WTC11 (cell line): ENCODE results near the gene DCTN1. TPM values are rescaled to one million over a fixed set of nuclear protein-coding genes. Genes with fewer than 3 reads are reported as not detected.

Source experiments
- ATAC-seq: fragments of 200-7000 bp; cut with Tn5 transposase; 2 replicates; pipeline ENCODE4 v1.10.0; 2021; ENCODE audit warnings: mild to moderate bottlenecking, moderate library complexity
- CTCF ChIA-PET: fragments of 300-600 bp; sonication (Branson Sonifier 250); formaldehyde crosslinking; loops from one replicate; lab custom pipeline; 2021; ENCODE audit warnings: antibody characterized with exemption; lab: Charles Lee
- POLR2A ChIA-PET: fragments of 350-600 bp; sonication (Branson Sonifier 250); formaldehyde crosslinking; loops from one replicate; lab custom pipeline; 2021; ENCODE audit warnings: antibody characterized with exemption; lab: Charles Lee
- DNase-seq: peaks from one replicate; pipeline ENCODE4 v3.0.0; 2021; ENCODE audit warnings: low spot score
- H3K27ac Mint-ChIP-seq: 2 replicates; pipeline ENCODE4 v1.8.0; 2021; ENCODE audit warnings: mixed read lengths
- H3K27me3 Mint-ChIP-seq: 2 replicates; pipeline ENCODE4 v1.8.0; 2021; ENCODE audit warnings: low read depth, mild to moderate bottlenecking, moderate library complexity, mixed read lengths
- H3K36me3 Mint-ChIP-seq: 2 replicates; pipeline ENCODE4 v1.8.0; 2021; ENCODE audit warnings: mixed read lengths
- H3K4me1 Mint-ChIP-seq: 2 replicates; pipeline ENCODE4 v1.8.0; 2022; ENCODE audit warnings: mixed read lengths
- H3K4me3 Mint-ChIP-seq: 2 replicates; pipeline ENCODE4 v1.8.0; 2021; ENCODE audit warnings: mild to moderate bottlenecking, moderate library complexity, mixed read lengths
- H3K9me3 Mint-ChIP-seq: 2 replicates; pipeline ENCODE4 v1.8.0; 2021; ENCODE audit warnings: mixed read lengths
- GABPB1 ChIP-seq: sonication (generic); formaldehyde crosslinking; IDR thresholded peaks from 2 replicates; pipeline ENCODE4 v1.8.1; 2023; ENCODE audit warnings: mild to moderate bottlenecking, missing genetic modification reagents
- GRHL2 ChIP-seq: fragments of 250-450 bp; sonication (Bioruptor Pico); IDR thresholded peaks from 2 replicates; pipeline ENCODE4 v1.8.0; 2022; ENCODE audit warnings: mild to moderate bottlenecking, moderate library complexity; ENCODE audit not compliant: insufficient replicate concordance, severe bottlenecking
- GTF2I ChIP-seq: fragments of 250-450 bp; sonication (Bioruptor Pico); conservative IDR thresholded peaks from 2 replicates; pipeline ENCODE4 v1.4.0; 2021; ENCODE audit warnings: mild to moderate bottlenecking
- HMGA2 ChIP-seq: fragments of 250-450 bp; sonication (Bioruptor Pico); IDR thresholded peaks from 2 replicates; pipeline ENCODE4 v1.4.0; 2021; ENCODE audit warnings: mild to moderate bottlenecking, moderate library complexity
- NFE2L1 ChIP-seq: sonication (generic); formaldehyde crosslinking; IDR thresholded peaks from 2 replicates; pipeline ENCODE4 v1.8.1; 2023; ENCODE audit warnings: missing genetic modification reagents
- NR2C2 ChIP-seq: sonication (generic); formaldehyde crosslinking; IDR thresholded peaks from 2 replicates; pipeline ENCODE4 v1.8.0; 2022; ENCODE audit warnings: mild to moderate bottlenecking, missing genetic modification reagents
- PRRX2 ChIP-seq: fragments of 250-450 bp; sonication (Bioruptor Pico); IDR thresholded peaks from 2 replicates; pipeline ENCODE4 v1.8.0; 2021; ENCODE audit warnings: mild to moderate bottlenecking
- SMAD3 ChIP-seq: sonication (generic); formaldehyde crosslinking; IDR thresholded peaks from 2 replicates; pipeline ENCODE4 v1.8.0; 2022; ENCODE audit warnings: missing genetic modification reagents, mild to moderate bottlenecking, borderline replicate concordance
- ZNF263 ChIP-seq: sonication (generic); formaldehyde crosslinking; IDR thresholded peaks from 2 replicates; pipeline ENCODE4 v1.8.1; 2022; ENCODE audit warnings: low read depth, mild to moderate bottlenecking, moderate library complexity, missing genetic modification reagents
- total RNA-seq: library from RNA; stranded (reverse); gene quantifications from 3 replicates; pipeline ENCODE4 v1.2.3, GENCODE V29; 2021
- TF ChIP-seq, protein P1 (sequence below): sonication (generic); formaldehyde crosslinking; IDR thresholded peaks from 2 replicates; pipeline ENCODE4 v1.8.1; 2022; ENCODE audit warnings: missing genetic modification reagents, borderline replicate concordance
- TF ChIP-seq, protein P2 (sequence below): fragments of 250-450 bp; sonication (Bioruptor Pico); IDR thresholded peaks from 2 replicates; pipeline ENCODE4 v1.8.0; 2021; ENCODE audit warnings: mild to moderate bottlenecking
- TF ChIP-seq, protein P3 (sequence below): sonication (generic); formaldehyde crosslinking; IDR thresholded peaks from 2 replicates; pipeline ENCODE4 v1.8.0; 2023; ENCODE audit warnings: missing genetic modification reagents
- TF ChIP-seq, protein P4 (sequence below): sonication (generic); formaldehyde crosslinking; IDR thresholded peaks from 2 replicates; pipeline ENCODE4 v1.8.1; 2023; ENCODE audit warnings: mild to moderate bottlenecking, missing genetic modification reagents, moderate library complexity
- TF ChIP-seq, protein P5 (sequence below): sonication (generic); formaldehyde crosslinking; IDR thresholded peaks from 2 replicates; pipeline ENCODE4 v1.8.0; 2023; ENCODE audit warnings: mild to moderate bottlenecking, missing genetic modification reagents
- TF ChIP-seq, protein P6 (sequence below): sonication (generic); formaldehyde crosslinking; IDR thresholded peaks from 2 replicates; pipeline ENCODE4 v1.8.1; 2023; ENCODE audit warnings: mild to moderate bottlenecking, missing genetic modification reagents, moderate library complexity
- TF ChIP-seq, protein P7 (sequence below): sonication (generic); formaldehyde crosslinking; IDR thresholded peaks from 2 replicates; pipeline ENCODE4 v1.8.0; 2022; ENCODE audit warnings: mild to moderate bottlenecking, missing genetic modification reagents
- TF ChIP-seq, protein P8 (sequence below): fragments of 250-450 bp; sonication (Bioruptor Pico); IDR thresholded peaks from 2 replicates; pipeline ENCODE4 v1.9.0; 2021; ENCODE audit warnings: moderate library complexity, mild to moderate bottlenecking, inconsistent platforms, borderline replicate concordance
- TF ChIP-seq, protein P9 (sequence below): sonication (generic); formaldehyde crosslinking; IDR thresholded peaks from 2 replicates; pipeline ENCODE4 v1.8.1; 2023; ENCODE audit warnings: mild to moderate bottlenecking, missing genetic modification reagents, borderline replicate concordance
- TF ChIP-seq, protein P10 (sequence below): fragments of 200-600 bp; IDR thresholded peaks from 2 replicates; pipeline ENCODE4 v1.8.0; 2022; ENCODE audit warnings: antibody characterized with exemption

Gene DCTN1
- total RNA-seq, 1 experiment from 2014 or later = 179 TPM

DNA sequence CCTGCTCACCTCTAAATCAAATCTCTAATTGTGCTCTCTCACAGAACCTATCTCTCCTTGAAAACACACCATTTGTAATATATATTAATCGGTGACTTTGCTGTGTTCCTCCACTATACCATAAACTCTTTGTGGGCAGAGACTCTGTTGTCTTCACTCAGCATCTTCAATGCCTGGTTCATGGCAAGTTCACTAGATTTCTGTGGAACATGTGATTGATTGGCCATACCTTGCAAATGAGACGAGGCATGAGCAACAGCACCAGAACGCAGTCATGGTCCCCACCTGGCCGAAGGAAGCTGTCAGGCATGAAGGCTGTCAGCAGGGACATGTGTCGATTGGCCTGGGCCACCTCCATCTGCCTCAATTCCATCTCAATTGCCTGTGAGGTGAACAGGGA lies 11.6 kb downstream of the DCTN1 start (continued):
- TF ChIP-seq SMAD3 (CRISPR knock-in tag) = no peak

DNA sequence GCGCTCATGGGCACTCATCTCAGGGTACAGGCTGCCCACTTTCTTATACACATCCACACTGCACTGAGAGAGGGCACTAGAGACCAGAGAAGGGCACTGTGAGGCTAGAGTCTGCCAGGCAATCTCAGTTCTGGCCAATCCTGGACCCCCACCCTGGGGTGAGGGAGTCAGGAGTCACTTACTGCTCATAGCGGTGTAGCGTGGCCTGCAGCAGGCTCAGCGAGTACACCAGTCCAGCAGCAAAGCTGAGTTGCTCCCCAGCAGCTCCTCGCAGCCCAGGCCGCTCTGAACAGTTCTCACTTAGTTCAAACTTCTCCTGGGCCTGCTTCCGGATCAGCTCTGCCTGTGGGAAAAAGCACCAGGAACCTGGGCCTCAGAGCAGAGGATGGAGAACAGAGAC lies 12.3 kb downstream of the DCTN1 start:
- Mint-ChIP-seq H3K27me3 (no peaks in the 10 kb centered on the region), H3K27ac (no peak overlapping the region), H3K9me3 (no peaks in the 10 kb centered on the region), H3K4me1 (peaks cover 6% of the 10 kb centered on the region), H3K4me3 (no peak overlapping the region), H3K36me3 (peaks cover 78% of the 10 kb centered on the region)
- ChIA-PET CTCF (no interaction called here), POLR2A (no interaction called here)
- TF ChIP-seq GRHL2 (CRISPR knock-in tag) = no peak
- TF ChIP-seq, protein P1, sequence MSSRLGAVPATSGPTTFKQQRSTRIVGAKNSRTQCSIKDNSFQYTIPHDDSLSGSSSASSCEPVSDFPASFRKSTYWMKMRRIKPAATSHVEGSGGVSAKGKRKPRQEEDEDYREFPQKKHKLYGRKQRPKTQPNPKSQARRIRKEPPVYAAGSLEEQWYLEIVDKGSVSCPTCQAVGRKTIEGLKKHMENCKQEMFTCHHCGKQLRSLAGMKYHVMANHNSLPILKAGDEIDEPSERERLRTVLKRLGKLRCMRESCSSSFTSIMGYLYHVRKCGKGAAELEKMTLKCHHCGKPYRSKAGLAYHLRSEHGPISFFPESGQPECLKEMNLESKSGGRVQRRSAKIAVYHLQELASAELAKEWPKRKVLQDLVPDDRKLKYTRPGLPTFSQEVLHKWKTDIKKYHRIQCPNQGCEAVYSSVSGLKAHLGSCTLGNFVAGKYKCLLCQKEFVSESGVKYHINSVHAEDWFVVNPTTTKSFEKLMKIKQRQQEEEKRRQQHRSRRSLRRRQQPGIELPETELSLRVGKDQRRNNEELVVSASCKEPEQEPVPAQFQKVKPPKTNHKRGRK = no peak
- no peak for TF ChIP-seq ZNF263
- no peak for TF ChIP-seq GTF2I (CRISPR knock-in tag)
- TF ChIP-seq, protein P2, sequence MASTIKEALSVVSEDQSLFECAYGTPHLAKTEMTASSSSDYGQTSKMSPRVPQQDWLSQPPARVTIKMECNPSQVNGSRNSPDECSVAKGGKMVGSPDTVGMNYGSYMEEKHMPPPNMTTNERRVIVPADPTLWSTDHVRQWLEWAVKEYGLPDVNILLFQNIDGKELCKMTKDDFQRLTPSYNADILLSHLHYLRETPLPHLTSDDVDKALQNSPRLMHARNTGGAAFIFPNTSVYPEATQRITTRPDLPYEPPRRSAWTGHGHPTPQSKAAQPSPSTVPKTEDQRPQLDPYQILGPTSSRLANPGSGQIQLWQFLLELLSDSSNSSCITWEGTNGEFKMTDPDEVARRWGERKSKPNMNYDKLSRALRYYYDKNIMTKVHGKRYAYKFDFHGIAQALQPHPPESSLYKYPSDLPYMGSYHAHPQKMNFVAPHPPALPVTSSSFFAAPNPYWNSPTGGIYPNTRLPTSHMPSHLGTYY = no peak
- TF ChIP-seq, protein P3, sequence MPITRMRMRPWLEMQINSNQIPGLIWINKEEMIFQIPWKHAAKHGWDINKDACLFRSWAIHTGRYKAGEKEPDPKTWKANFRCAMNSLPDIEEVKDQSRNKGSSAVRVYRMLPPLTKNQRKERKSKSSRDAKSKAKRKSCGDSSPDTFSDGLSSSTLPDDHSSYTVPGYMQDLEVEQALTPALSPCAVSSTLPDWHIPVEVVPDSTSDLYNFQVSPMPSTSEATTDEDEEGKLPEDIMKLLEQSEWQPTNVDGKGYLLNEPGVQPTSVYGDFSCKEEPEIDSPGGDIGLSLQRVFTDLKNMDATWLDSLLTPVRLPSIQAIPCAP = no peak
- TF ChIP-seq, protein P4, sequence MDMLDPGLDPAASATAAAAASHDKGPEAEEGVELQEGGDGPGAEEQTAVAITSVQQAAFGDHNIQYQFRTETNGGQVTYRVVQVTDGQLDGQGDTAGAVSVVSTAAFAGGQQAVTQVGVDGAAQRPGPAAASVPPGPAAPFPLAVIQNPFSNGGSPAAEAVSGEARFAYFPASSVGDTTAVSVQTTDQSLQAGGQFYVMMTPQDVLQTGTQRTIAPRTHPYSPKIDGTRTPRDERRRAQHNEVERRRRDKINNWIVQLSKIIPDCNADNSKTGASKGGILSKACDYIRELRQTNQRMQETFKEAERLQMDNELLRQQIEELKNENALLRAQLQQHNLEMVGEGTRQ (CRISPR knock-in tag) = no peak
- TF ChIP-seq, protein P5, sequence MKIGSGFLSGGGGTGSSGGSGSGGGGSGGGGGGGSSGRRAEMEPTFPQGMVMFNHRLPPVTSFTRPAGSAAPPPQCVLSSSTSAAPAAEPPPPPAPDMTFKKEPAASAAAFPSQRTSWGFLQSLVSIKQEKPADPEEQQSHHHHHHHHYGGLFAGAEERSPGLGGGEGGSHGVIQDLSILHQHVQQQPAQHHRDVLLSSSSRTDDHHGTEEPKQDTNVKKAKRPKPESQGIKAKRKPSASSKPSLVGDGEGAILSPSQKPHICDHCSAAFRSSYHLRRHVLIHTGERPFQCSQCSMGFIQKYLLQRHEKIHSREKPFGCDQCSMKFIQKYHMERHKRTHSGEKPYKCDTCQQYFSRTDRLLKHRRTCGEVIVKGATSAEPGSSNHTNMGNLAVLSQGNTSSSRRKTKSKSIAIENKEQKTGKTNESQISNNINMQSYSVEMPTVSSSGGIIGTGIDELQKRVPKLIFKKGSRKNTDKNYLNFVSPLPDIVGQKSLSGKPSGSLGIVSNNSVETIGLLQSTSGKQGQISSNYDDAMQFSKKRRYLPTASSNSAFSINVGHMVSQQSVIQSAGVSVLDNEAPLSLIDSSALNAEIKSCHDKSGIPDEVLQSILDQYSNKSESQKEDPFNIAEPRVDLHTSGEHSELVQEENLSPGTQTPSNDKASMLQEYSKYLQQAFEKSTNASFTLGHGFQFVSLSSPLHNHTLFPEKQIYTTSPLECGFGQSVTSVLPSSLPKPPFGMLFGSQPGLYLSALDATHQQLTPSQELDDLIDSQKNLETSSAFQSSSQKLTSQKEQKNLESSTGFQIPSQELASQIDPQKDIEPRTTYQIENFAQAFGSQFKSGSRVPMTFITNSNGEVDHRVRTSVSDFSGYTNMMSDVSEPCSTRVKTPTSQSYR (CRISPR knock-in tag) = no peak
- no peak for TF ChIP-seq GABPB1 (CRISPR knock-in tag)
- TF ChIP-seq NFE2L1 (CRISPR knock-in tag) = no peak
- TF ChIP-seq, protein P6, sequence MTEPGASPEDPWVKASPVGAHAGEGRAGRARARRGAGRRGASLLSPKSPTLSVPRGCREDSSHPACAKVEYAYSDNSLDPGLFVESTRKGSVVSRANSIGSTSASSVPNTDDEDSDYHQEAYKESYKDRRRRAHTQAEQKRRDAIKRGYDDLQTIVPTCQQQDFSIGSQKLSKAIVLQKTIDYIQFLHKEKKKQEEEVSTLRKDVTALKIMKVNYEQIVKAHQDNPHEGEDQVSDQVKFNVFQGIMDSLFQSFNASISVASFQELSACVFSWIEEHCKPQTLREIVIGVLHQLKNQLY (CRISPR knock-in tag) = no peak
- no peak for TF ChIP-seq NR2C2
- TF ChIP-seq, protein P7, sequence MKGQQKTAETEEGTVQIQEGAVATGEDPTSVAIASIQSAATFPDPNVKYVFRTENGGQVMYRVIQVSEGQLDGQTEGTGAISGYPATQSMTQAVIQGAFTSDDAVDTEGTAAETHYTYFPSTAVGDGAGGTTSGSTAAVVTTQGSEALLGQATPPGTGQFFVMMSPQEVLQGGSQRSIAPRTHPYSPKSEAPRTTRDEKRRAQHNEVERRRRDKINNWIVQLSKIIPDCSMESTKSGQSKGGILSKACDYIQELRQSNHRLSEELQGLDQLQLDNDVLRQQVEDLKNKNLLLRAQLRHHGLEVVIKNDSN (CRISPR knock-in tag) = no peak
- TF ChIP-seq HMGA2 = no peak
- TF ChIP-seq, protein P8, sequence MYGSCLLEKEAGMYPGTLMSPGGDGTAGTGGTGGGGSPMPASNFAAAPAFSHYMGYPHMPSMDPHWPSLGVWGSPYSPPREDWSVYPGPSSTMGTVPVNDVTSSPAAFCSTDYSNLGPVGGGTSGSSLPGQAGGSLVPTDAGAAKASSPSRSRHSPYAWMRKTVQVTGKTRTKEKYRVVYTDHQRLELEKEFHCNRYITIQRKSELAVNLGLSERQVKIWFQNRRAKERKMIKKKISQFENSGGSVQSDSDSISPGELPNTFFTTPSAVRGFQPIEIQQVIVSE = no peak
- TF ChIP-seq, protein P9, sequence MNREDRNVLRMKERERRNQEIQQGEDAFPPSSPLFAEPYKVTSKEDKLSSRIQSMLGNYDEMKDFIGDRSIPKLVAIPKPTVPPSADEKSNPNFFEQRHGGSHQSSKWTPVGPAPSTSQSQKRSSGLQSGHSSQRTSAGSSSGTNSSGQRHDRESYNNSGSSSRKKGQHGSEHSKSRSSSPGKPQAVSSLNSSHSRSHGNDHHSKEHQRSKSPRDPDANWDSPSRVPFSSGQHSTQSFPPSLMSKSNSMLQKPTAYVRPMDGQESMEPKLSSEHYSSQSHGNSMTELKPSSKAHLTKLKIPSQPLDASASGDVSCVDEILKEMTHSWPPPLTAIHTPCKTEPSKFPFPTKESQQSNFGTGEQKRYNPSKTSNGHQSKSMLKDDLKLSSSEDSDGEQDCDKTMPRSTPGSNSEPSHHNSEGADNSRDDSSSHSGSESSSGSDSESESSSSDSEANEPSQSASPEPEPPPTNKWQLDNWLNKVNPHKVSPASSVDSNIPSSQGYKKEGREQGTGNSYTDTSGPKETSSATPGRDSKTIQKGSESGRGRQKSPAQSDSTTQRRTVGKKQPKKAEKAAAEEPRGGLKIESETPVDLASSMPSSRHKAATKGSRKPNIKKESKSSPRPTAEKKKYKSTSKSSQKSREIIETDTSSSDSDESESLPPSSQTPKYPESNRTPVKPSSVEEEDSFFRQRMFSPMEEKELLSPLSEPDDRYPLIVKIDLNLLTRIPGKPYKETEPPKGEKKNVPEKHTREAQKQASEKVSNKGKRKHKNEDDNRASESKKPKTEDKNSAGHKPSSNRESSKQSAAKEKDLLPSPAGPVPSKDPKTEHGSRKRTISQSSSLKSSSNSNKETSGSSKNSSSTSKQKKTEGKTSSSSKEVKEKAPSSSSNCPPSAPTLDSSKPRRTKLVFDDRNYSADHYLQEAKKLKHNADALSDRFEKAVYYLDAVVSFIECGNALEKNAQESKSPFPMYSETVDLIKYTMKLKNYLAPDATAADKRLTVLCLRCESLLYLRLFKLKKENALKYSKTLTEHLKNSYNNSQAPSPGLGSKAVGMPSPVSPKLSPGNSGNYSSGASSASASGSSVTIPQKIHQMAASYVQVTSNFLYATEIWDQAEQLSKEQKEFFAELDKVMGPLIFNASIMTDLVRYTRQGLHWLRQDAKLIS = no peak
- TF ChIP-seq PRRX2 (CRISPR knock-in tag) = no peak
- TF ChIP-seq, protein P10, sequence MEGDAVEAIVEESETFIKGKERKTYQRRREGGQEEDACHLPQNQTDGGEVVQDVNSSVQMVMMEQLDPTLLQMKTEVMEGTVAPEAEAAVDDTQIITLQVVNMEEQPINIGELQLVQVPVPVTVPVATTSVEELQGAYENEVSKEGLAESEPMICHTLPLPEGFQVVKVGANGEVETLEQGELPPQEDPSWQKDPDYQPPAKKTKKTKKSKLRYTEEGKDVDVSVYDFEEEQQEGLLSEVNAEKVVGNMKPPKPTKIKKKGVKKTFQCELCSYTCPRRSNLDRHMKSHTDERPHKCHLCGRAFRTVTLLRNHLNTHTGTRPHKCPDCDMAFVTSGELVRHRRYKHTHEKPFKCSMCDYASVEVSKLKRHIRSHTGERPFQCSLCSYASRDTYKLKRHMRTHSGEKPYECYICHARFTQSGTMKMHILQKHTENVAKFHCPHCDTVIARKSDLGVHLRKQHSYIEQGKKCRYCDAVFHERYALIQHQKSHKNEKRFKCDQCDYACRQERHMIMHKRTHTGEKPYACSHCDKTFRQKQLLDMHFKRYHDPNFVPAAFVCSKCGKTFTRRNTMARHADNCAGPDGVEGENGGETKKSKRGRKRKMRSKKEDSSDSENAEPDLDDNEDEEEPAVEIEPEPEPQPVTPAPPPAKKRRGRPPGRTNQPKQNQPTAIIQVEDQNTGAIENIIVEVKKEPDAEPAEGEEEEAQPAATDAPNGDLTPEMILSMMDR = no peak
- DNase-seq (no peak), ATAC-seq (no peak)
